ENCODE results near the gene SRRM2.

DNA sequence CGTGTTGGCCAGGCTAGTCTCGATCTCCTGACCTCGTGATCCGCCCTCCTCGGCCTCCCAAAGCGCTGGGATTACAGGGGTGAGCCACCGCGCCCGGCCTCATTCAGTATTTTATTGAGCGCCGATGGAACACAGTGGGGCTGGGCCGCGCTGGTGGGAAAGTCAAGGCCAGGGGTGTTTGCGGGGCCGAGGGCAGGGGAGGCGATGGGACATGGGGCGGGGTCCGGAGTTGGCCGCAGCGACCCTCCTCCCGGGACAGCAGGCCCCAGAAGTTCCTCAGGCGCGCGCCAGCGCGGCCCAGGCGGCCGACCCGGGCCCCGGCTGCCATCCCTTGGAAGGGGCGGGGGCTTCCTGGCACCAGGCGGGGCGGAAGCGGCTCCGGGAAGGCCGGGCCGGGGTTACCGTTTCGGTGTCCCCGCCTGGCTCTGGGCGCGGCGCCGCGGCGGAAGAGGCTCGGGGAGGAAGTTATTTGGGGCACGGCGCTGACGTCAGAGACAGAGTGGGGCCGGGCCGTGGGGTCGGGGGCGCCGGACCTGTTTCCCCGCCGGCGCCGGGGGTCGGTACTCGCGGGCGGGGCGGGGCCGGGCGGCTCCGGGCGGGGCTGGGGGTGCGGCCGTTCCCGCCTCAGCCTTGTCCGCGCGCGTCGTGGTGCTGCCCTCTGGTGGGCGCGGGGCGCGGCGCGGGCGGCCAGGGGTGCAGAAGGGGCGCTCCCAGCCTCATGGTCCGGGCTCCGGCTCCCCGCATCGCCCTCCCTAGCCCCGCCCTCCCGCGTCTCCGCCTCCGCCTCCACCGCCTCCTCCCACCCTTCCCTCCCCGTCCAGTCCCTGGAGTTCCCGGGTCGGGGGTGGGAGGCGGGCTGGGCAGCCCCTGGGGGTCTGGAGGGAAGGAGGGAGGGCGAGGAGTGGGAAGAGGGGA is 31.5 kb upstream of the SRRM2 start:
- TF ChIP-seq POLR2A (IDR thresholded peaks at IDR 0.05) = no peak
- TF ChIP-seq, protein P1, sequence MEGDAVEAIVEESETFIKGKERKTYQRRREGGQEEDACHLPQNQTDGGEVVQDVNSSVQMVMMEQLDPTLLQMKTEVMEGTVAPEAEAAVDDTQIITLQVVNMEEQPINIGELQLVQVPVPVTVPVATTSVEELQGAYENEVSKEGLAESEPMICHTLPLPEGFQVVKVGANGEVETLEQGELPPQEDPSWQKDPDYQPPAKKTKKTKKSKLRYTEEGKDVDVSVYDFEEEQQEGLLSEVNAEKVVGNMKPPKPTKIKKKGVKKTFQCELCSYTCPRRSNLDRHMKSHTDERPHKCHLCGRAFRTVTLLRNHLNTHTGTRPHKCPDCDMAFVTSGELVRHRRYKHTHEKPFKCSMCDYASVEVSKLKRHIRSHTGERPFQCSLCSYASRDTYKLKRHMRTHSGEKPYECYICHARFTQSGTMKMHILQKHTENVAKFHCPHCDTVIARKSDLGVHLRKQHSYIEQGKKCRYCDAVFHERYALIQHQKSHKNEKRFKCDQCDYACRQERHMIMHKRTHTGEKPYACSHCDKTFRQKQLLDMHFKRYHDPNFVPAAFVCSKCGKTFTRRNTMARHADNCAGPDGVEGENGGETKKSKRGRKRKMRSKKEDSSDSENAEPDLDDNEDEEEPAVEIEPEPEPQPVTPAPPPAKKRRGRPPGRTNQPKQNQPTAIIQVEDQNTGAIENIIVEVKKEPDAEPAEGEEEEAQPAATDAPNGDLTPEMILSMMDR (IDR thresholded peaks at IDR 0.05) = peak in 3 of 7 experiments; percentile 76 to 95 (median 87)

Measured in stomach (tissue), 4 donors.